ENCODE results near the gene RAB26.
"Not testable (repeated sequence)": the region's sequence is repeated elsewhere in the genome, so short reads cannot be mapped to it uniquely, and the experiment has no call there.

RAB26 gene

DNA sequence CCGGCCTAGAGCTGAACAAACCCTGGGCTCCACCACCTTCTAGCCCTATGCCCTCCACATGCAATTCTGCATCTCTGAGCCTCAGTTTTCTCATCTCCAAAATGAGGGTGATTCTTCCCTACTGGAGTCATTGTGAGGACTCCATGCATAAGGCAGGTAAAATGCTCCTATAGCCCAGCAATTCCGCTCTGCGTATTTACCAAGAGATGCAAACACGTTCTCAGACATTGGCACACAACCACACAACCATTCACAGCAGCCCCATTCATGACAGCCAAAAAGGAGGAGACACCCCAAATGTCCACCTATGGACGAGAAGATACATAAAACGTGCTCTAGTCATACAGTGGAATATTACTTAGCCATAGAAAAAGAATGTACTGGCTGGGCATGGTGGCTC is 51.9 kb downstream of the RAB26 start:
- no peak for DNase-seq

- not testable (repeated sequence) for DNase-seq
These were observed 54.8 kb downstream of the RAB26 start for GRCh38 chr16:2203119-2203688.
